A549 treated with AZD2906 at 1 μM for 4 hours (cell line): ENCODE data around the gene TUBG1. TPM values are rescaled to one million over a fixed set of nuclear protein-coding genes. Genes with fewer than 3 reads are reported as not detected.

ENCODE experiments used
- total RNA-seq: library from RNA; stranded (reverse); fragments of 200-300 nt; extraction: Qiagen RNA extraction; gene quantifications from 5 replicates; pipeline ENCODE4 v1.2.3, GENCODE V29; 2022

The TUBG1 gene
- 134 to 147 TPM (median 139 TPM) in 5 replicates for total RNA-seq

GRCh38 chr17:42609182-42609813, at the start of gene TUBG1, which contains the start of gene RETREG3:
TSS of gene TUBG1 (plus strand) at chr17:42609683. CDS start at chr17:42609738, 55 bp downstream.
TSS of gene RETREG3 (minus strand) at chr17:42609374. CDS start at chr17:42609324, 50 bp downstream.

GRCh38 chr17:42561897-42562387, 47.5 kb upstream of the TUBG1 start, which contains the start of gene COASY:
TSS of gene COASY (plus strand) at chr17:42562148. CDS start at chr17:42562623, 475 bp downstream.

GRCh38 chr17:42566883-42567573, 42.5 kb upstream of the TUBG1 start, which contains the start of gene MLX:
TSS of gene MLX (plus strand) at chr17:42567100. CDS start at chr17:42567125, 25 bp downstream.

GRCh38 chr17:42577532-42578281, 31.8 kb upstream of the TUBG1 start, which contains the start of gene PSMC3IP:
TSS of gene PSMC3IP (minus strand) at chr17:42577729. CDS start at chr17:42577686, 43 bp downstream.

GRCh38 chr17:42659079-42659931, 49.8 kb downstream of the TUBG1 start, which contains the start of gene TUBG2:
TSS of gene TUBG2 (plus strand) at chr17:42659284. CDS start at chr17:42659504, 220 bp downstream.

Other genes with a start within 250 kb of the TUBG1 start
- gene STAT3, start 221.2 kb upstream of the TUBG1 start, total RNA-seq: 68.0 to 74.3 TPM (median 72.2 TPM) in 5 replicates
- 387 to 420 TPM (median 390 TPM) in 5 replicates for gene CAVIN1, start 186.4 kb upstream of the TUBG1 start, total RNA-seq
- gene ATP6V0A1, start 150.8 kb upstream of the TUBG1 start, total RNA-seq: 29.3 to 42.1 TPM (median 36.0 TPM) in 5 replicates
- 34.3 to 48.3 TPM (median 46.9 TPM) in 5 replicates for gene NAGLU, start 73.4 kb upstream of the TUBG1 start, total RNA-seq
- gene HSD17B1, start 56.8 kb upstream of the TUBG1 start, total RNA-seq: 0.95 to 1.8 TPM (median 1.5 TPM) in 5 replicates
- 103 to 126 TPM (median 118 TPM) in 5 replicates for gene COASY, start 47.5 kb upstream of the TUBG1 start, total RNA-seq
- gene MLX, start 42.6 kb upstream of the TUBG1 start, total RNA-seq: 58.2 to 62.5 TPM (median 61.8 TPM) in 5 replicates
- 30.0 to 33.0 TPM (median 31.6 TPM) in 5 replicates for gene PSMC3IP, start 32.0 kb upstream of the TUBG1 start, total RNA-seq
- gene RETREG3, start 309 bp upstream of the TUBG1 start, total RNA-seq: 23.5 to 29.0 TPM (median 26.5 TPM) in 5 replicates
- 15.2 to 22.9 TPM (median 20.9 TPM) in 5 replicates for gene TUBG2, start 49.6 kb downstream of the TUBG1 start, total RNA-seq
- gene PLEKHH3, start 67.3 kb downstream of the TUBG1 start, total RNA-seq: 9.6 to 17.7 TPM (median 16.1 TPM) in 5 replicates
- 0.25 to 0.35 TPM (median 0.29 TPM) in 5 replicates for gene CCR10, start 72.2 kb downstream of the TUBG1 start, total RNA-seq
- 4.5 to 5.6 TPM (median 5.0 TPM) in 5 replicates for gene CNTNAP1, start 72.8 kb downstream of the TUBG1 start, total RNA-seq
- 8.9 to 13.0 TPM (median 11.9 TPM) in 5 replicates for gene EZH1, start 135.4 kb downstream of the TUBG1 start, total RNA-seq
- gene RAMP2, start 151.5 kb downstream of the TUBG1 start, total RNA-seq: 0.51 to 1.3 TPM (median 1.2 TPM) in 5 replicates
- 123 to 126 TPM (median 124 TPM) in 5 replicates for gene VPS25, start 163.8 kb downstream of the TUBG1 start, total RNA-seq
- gene WNK4, start 170.9 kb downstream of the TUBG1 start, total RNA-seq: 0.91 to 1.6 TPM (median 1.2 TPM) in 5 replicates
- 112 to 138 TPM (median 133 TPM) in 5 replicates for gene COA3, start 189.0 kb downstream of the TUBG1 start, total RNA-seq
- gene CNTD1, start 189.2 kb downstream of the TUBG1 start, total RNA-seq: 0.03 to 0.06 TPM (median 0.04 TPM) in 4 of 5 replicates, not detected in the other
- gene BECN1, start 214.6 kb downstream of the TUBG1 start, total RNA-seq: 78.1 to 101 TPM (median 79.7 TPM) in 5 replicates
- gene PSME3, start 223.7 kb downstream of the TUBG1 start, total RNA-seq: 220 to 295 TPM (median 223 TPM) in 5 replicates
- 1.7 to 2.7 TPM (median 1.8 TPM) in 5 replicates for gene AOC2, start 234.9 kb downstream of the TUBG1 start, total RNA-seq
- gene AOC3, start 241.5 kb downstream of the TUBG1 start, total RNA-seq: 1.0 to 1.6 TPM (median 1.3 TPM) in 5 replicates